Heart right ventricle (tissue), 16 donors: Measurements from ENCODE around the gene MAPK10. TPM values are rescaled to one million over a fixed set of nuclear protein-coding genes. Genes with fewer than 3 reads are reported as not detected.

Experiments
- ATAC-seq, 8 donors: fragments of 200-7000 bp; cut with Tn5 transposase; one replicate each; pipeline ENCODE4 v1.9.1; 2020; ENCODE audit warnings: mild to moderate bottlenecking in 8 of 8, moderate library complexity in 8 of 8, moderate number of reproducible peaks in 1 of 8
- DNase-seq, 2 donors: peaks; one replicate each; pipeline ENCODE4 v3.0.0-alpha.2; 2020
- H3K27ac ChIP-seq, 10 donors: fragments of 200-600 bp; sonication (generic) in 2 of 10; one replicate each; pipeline versions ENCODE4 v1.5.0 to v1.8.0; 2020 to 2022; ENCODE audit warnings: mild to moderate bottlenecking in 3 of 10
- H3K27me3 ChIP-seq, 7 donors: fragments of 200-600 bp; one replicate each; pipeline ENCODE4 v1.8.0; 2021 to 2022; ENCODE audit warnings: mild to moderate bottlenecking in 2 of 7
- H3K36me3 ChIP-seq, 9 donors: fragments of 200-600 bp; sonication (generic) in 1 of 9; one replicate each; pipeline versions ENCODE4 v1.5.0 to v1.8.0; 2020 to 2022; ENCODE audit warnings: mild to moderate bottlenecking in 2 of 9
- H3K4me1 ChIP-seq, 9 donors: fragments of 200-600 bp; sonication (generic) in 1 of 9; one replicate each; pipeline versions ENCODE4 v1.5.0 to v1.8.0; 2020 to 2022; ENCODE audit warnings: mild to moderate bottlenecking in 4 of 9
- H3K4me3 ChIP-seq, 10 donors: fragments of 200-600 bp; sonication (generic) in 2 of 10; one replicate each; pipeline versions ENCODE4 v1.5.0 to v1.8.0; 2020 to 2022; ENCODE audit warnings: mild to moderate bottlenecking in 7 of 10, moderate library complexity in 2 of 10
- H3K9me3 ChIP-seq, 11 donors: fragments of 200-600 bp in 10 of 11; sonication (generic) in 2 of 11; one replicate each; pipeline versions ENCODE4 v1.5.0 to v1.8.0; 2013 to 2022; ENCODE audit warnings: mild to moderate bottlenecking in 2 of 11, control low read depth in 1 of 11, moderate library complexity in 1 of 11
- WGBS, 2 donors: extraction: QIAGEN DNeasy Blood & Tissue Kit; methylation state at CpG; one replicate each; pipeline ENCODE4 v1.1.7; 2013; ENCODE audit warnings: inconsistent platforms in 1 of 2; 5-methylcytosine and 5-hydroxymethylcytosine counted together
- intact Hi-C, 10 donors: fragments of 100-400 bp; cut with DNase I; formaldehyde crosslinking; loops; one replicate each; pipeline versions ENCODE4 v1.11.1 to v1.14.2; 2022
- polyA plus RNA-seq, 2 donors: library from polyadenylated mRNA; stranded (reverse); fragments of 200-250 nt; gene quantifications; one replicate each; pipeline ENCODE4 v1.2.3, GENCODE V29; 2013
- total RNA-seq, 10 donors: library from RNA; stranded (reverse); fragmentation: NEBNext Ultra II Directional in 3 of 10; extraction: Animal tissue kit (Norgen Biotek cat#: 25700) in 3 of 10; gene quantifications; one replicate each; pipeline versions ENCODE4 v1.2.1 to v1.2.4, GENCODE V29; 2021 to 2023
- TF ChIP-seq, protein P1 (sequence below), 9 donors: fragments of 200-600 bp; sonication (generic) in 2 of 9; IDR thresholded peaks; one replicate each; pipeline versions ENCODE4 v1.5.0 to v1.8.0; 2021 to 2022; ENCODE audit warnings: antibody characterized with exemption in 9 of 9, mild to moderate bottlenecking in 5 of 9, moderate library complexity in 1 of 9
- donor health status: Arrhythmogenic right ventricular cardiomyopathy.
- donor health status: ischemic (EF 13 %, LVEDD 7.1; RV severe dilation, severe dysfunction).
- donor health status: healthy with polysubstance abuse.
- donor health status: DM: no; HTN: yes; CAD: no.
- donor health status: DM: no; HTN: no; CAD: no.
- donor health status: ischemic (EF 25% LVEDD 6.9; RV normal size, moderate dysfunction).
- donor health status: ischemic (EF 25% LVEDD 5.7; RV mildly dilated, moderate dysfunction).
- donor health status: healthy.
- donor health status: DM: yes; HTN: yes; CAD: no.
- donor health status: Ischemic cardiomyopathy.
- donor health status: ischemic (EF 35%, LVEDD 5.7; RV mildly dilated, moderate dysfunction).
- donor health status: nonischemic (EF 11% LVEDD 7.7; RV severe dilation, severe dysfunction).
- donor health status: DM: yes; HTN: yes; CAD: no.
- donor health status: PGD.
- donor health status: ischemic (EF 29% LVEDD 5.4; RV normal size, mild dysfunction).
- donor health status: nonischemic (EF 23%, LVEDD 6.1; RV moderate dilation, normal function).

The MAPK10 gene
- total and polyA plus RNA-seq, 12 donors, result 0.94 to 5.9 (median 2.6) TPM

DNA sequence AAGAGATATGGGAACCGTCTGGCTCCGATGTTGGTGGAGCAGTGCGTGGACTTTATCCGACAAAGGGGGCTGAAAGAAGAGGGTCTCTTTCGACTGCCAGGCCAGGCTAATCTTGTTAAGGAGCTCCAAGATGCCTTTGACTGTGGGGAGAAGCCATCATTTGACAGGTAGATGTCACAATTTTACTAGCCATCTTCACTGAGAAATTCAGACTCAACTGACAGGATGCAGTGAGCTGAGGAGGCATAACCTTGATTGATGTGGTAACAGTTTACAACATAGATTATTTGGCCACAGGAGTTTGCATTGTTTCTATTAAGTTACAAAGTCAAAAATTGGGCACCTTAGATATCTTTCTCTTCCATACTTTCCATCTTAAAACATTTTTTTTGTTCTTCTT is 417.7 kb downstream of the MAPK10 start:
- ATAC-seq (no peak), DNase-seq (no peak)
- Histone ChIP-seq H3K4me1 (peaks cover 0 to 13% (median 0%) of the 10 kb centered on the region in 9 donors), H3K4me3 (no peak overlapping the region), H3K27me3 (no peaks in the 10 kb centered on the region), H3K36me3 (no peaks in the 10 kb centered on the region), H3K27ac (no peak overlapping the region), H3K9me3 (peaks cover 0 to 5% (median 0%) of the 10 kb centered on the region in 11 donors)
- TF ChIP-seq, protein P1, sequence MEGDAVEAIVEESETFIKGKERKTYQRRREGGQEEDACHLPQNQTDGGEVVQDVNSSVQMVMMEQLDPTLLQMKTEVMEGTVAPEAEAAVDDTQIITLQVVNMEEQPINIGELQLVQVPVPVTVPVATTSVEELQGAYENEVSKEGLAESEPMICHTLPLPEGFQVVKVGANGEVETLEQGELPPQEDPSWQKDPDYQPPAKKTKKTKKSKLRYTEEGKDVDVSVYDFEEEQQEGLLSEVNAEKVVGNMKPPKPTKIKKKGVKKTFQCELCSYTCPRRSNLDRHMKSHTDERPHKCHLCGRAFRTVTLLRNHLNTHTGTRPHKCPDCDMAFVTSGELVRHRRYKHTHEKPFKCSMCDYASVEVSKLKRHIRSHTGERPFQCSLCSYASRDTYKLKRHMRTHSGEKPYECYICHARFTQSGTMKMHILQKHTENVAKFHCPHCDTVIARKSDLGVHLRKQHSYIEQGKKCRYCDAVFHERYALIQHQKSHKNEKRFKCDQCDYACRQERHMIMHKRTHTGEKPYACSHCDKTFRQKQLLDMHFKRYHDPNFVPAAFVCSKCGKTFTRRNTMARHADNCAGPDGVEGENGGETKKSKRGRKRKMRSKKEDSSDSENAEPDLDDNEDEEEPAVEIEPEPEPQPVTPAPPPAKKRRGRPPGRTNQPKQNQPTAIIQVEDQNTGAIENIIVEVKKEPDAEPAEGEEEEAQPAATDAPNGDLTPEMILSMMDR (IDR thresholded peaks at IDR 0.05), result no peak
- intact Hi-C loops, result no loop called here
- 66 to 69% methylated on average over 5 of the region's 5 CpGs for WGBS, 2 donors

DNA sequence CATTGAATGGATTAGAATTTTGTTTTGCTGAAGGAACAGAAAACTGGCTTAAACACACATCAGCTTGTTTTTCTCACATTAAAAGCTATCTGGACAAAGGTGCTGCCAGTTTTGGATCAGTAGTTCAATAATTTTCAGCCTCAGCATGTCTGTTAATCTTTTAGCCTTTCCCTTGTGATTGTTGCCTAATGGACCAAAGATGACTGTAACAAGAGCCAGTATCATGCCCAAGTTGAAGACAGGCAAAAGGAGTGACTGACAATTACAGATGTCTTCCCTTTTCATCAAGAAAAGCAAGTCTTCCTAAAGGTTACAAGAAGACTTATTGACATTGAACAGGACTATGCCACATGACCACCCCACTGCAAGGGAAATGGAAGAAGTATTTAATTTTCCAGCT is 419.7 kb downstream of the MAPK10 start:
- Histone ChIP-seq H3K9me3 (peaks cover 0 to 5% (median 0%) of the 10 kb centered on the region in 11 donors), H3K4me3 (no peak overlapping the region), H3K27me3 (no peaks in the 10 kb centered on the region), H3K27ac (no peak overlapping the region), H3K4me1 (peaks cover 0 to 13% (median 0%) of the 10 kb centered on the region in 9 donors), H3K36me3 (no peaks in the 10 kb centered on the region)
- ATAC-seq (no peak), DNase-seq (no peak)
- intact Hi-C loops, result no loop called here
- TF ChIP-seq, protein P1 (IDR thresholded peaks at IDR 0.05), result no peak

Other genes with a start within 250 kb of the MAPK10 start
- gene PTPN13, start 234.3 kb upstream of the MAPK10 start, total RNA-seq, result 1 to 10 TPM; 1.4 to 5.5 (median 3.0) TPM
- gene PTPN13, start 234.3 kb upstream of the MAPK10 start, polyA plus RNA-seq, result 1 to 10 TPM in 1 of 2 donors, under 1 TPM in 1; 0.70 to 1.9 TPM